NCI-H187 treated with DMSO at 0.1 percent for 48 hours (cell line): ENCODE measurements around the gene ROBO3.

Experiments
- DNase-seq: peaks from one replicate; lab custom pipeline; 2025; lab: John Stamatoyannopoulos, UW

The ROBO3 gene

DNA sequence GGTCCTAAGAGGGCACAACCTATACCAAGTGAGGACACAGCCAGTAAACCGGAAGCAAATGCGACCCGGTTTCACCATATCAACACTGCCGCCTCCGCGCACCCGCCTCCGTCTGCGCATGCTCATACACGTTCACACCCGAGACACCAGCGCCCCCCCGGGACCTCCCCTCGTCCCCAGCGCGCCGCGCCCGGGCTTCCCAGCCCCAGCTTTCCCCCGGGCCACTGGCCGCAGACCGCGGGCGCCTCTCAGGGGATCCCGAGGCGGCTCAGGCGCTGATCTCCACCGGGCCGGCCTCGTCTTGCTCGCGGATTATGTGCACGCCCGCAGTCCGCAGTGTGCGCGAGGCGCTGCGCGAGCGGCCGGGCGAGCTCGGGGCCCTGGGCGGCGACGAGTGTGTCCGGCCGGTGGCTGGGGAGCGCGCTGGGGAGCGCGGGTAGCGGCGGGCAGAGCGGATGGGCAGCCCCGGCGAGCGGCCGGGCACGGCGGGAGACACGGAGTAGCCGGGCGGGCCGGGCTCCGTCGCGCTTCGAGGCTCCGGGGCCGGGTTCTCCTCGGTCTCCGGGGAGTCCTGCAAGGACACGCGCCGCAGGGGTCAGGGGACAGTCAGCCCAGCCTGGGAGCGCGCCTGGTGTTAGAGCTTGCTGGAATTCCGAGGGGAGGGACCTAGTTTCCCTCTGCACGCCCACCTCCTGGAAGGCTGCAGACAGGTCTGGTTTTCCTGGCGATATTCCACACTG is 55.8 kb downstream of the ROBO3 start:
- DNase-seq: no peak

- DNase-seq: no peak
These were observed 57.6 kb downstream of the ROBO3 start for GRCh38 chr11:124922831-124923230.

DNA sequence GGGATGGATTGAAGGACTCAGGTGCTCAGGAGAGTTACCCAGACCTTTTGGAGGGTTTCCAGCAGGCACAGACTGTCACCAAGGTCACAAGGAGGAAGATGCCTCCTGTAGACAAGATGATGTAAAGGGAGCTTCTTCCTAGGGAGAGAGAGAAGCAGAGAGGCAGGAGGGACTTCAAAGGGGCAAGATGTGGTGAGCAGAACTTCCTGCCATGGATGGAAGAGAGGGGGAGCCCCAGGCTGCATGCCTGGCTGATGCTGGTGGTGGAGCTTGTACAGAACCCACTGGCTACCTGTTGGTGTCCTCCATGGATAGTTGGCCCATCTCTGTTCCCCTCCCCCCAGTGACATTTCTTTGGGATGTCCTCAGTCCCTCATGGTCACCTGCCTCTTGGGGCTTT is 58.1 kb downstream of the ROBO3 start:
- DNase-seq: no peak

DNA sequence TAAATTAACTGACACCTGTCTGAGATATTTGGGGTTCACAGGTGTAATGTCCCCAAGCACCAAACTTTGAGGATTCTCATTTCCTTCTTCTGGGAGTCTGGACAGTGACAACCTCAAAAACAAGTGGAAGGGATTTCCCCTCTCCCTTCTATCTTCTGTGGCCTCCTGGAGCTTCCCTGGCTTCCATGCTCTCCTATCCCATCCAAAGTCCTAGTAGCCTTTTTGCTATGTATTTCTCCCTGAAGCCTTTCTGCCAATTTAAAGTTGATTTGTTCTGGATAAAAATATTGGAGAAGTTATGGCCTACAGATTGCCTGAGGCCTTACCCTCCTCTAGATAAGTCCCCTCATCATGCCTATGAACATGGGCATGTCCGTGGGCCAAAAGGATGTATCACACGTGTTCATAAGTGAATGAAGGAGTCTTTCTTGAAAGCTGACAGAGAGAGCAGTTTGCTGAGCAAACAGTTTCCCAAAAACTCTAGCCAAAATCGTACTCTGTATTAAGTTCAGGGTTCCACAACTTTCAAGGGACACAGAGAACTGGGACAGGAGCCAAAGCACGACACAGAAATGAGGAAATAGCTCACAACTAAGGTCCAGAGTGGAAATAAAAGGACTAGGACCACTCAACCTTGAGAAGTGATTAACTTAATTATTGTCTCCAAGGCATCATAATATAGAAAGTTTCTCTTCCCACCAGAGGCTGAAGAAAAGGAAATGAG is 63.9 kb downstream of the ROBO3 start:
- no peak for DNase-seq

DNA sequence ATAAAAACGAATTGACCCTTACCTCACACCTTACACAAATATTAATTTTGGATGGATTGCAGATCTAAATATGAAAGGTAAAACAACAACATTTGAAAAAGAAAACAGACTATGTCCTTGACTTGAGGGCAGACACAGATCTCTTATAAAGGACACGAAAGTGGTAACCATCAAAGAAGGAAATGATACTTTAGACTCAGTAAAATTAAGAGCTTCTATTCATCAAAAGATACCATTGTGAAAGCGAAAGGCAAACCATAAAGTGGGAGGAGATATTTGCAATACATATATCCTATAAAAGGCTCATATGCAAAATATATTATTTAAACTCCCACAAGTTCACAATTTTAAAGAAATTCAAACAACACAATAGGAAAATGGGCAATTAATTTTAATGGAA is 65.6 kb downstream of the ROBO3 start:
- DNase-seq: no peak
